Measurements from ENCODE around the gene ZFP3.

DNA sequence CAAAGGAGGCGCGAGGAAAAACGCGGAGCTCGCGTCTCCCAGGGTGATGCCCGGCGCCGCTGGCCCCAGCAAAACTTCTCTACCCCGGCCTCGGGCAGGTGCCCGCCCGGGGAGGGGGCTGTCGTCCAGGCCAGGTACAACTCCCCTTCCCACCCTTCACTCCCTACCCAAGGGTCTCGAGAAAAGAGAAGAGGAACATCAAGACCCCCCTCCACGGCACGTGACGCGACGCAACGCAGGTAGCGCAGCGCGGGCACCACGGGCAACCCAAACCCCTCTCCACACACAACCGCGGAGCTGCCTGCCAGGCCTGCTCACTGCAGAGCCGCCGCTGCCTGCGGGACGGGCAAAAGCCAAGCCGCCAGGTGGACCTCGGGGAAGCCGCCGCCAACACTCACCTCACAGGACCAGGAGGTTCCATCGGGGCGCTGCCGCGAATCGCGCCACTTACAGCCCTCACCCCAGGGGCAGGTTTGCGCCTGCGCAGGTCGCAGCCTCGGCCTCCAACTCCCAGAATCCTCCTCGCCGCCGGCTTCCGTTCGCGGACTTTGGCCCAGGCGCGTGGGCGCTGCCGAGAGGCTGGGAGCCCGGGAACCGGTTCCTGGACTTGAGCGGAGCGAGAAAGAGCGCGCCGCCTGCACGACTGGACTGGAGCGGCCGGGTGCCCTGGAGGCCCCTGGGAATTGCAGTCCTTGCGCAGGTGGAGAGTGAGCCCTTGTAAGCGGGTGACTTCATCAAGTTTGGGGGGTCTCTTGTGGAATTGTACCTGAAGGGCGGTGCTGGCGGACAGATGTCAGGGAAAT lies 33.3 kb downstream of the ZFP3 start, which contains the start of gene ZNF232:
- TF ChIP-seq, protein P1, sequence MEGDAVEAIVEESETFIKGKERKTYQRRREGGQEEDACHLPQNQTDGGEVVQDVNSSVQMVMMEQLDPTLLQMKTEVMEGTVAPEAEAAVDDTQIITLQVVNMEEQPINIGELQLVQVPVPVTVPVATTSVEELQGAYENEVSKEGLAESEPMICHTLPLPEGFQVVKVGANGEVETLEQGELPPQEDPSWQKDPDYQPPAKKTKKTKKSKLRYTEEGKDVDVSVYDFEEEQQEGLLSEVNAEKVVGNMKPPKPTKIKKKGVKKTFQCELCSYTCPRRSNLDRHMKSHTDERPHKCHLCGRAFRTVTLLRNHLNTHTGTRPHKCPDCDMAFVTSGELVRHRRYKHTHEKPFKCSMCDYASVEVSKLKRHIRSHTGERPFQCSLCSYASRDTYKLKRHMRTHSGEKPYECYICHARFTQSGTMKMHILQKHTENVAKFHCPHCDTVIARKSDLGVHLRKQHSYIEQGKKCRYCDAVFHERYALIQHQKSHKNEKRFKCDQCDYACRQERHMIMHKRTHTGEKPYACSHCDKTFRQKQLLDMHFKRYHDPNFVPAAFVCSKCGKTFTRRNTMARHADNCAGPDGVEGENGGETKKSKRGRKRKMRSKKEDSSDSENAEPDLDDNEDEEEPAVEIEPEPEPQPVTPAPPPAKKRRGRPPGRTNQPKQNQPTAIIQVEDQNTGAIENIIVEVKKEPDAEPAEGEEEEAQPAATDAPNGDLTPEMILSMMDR (IDR thresholded peaks at IDR 0.05), result peak in 3 of 12 donors; percentile 8 to 29 (median 10)
- TF ChIP-seq POLR2A (IDR thresholded peaks at IDR 0.05), result peak in 1 of 2 donors; percentile 62

All from heart left ventricle (tissue), 13 donors.